ENCODE results near the gene PUM2.

DNA sequence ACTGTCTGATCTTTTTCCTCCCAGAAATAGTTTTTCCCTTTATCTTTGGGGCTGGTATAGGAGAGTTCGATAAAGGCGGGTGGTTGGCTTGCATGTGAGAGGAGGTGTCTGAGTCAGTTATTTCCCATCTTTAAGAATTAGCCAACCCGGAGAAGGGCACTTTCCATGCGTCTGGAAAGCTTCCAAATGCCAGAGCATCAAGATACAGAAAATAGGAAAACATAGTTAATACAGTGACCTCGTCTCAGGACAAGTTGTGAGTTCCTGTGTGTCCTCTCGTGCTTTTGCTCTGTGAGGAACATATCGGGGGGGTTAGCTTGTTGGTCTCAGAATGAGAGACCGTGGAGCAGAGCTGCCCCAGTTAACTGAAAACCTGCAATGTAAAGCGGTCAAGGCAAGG, 18.7 kb upstream of the PUM2 start:
- no peak for TF ChIP-seq ZNF384 (IDR thresholded peaks at IDR 0.05)
- TF ChIP-seq CTBP1 (IDR thresholded peaks at IDR 0.05; ENCODE audit: borderline replicate concordance): no peak
- TF ChIP-seq LEF1 (IDR thresholded peaks at IDR 0.05; ENCODE audit: borderline replicate concordance): no peak
- no peak for TF ChIP-seq ELF4 (IDR thresholded peaks at IDR 0.05)
